DND-41 (cell line): ENCODE measurements around the gene OR5K1.

Source experiments
- ATAC-seq: fragments of 200-7000 bp; cut with Tn5 transposase; 3 replicates; pipeline ENCODE4 v1.9.1; 2021; ENCODE audit warnings: low read depth; ENCODE audit not compliant: insufficient read depth
- DNase-seq: peaks from one replicate; pipeline ENCODE4 v3.0.0-alpha.2; 2020
- H2AFZ ChIP-seq: 2 replicates; pipeline ENCODE4 v1.6.0; 2012; ENCODE audit warnings: low read depth, low read length
- H3K27ac ChIP-seq: 2 replicates; pipeline ENCODE4 v1.5.1; 2012; ENCODE audit warnings: low read length, inconsistent platforms
- H3K27me3 ChIP-seq: fragments of 200-600 bp; sonication (generic); 2 replicates; pipeline ENCODE4 v1.6.0; 2012; ENCODE audit warnings: low read length, mild to moderate bottlenecking, inconsistent platforms; ENCODE audit not compliant: insufficient read depth, poor library complexity
- H3K36me3 ChIP-seq: 2 replicates; pipeline ENCODE4 v1.5.1; 2012; ENCODE audit warnings: low read length, inconsistent platforms; ENCODE audit not compliant: insufficient read depth
- H3K4me1 ChIP-seq: 2 replicates; pipeline ENCODE4 v1.5.1; 2012; ENCODE audit warnings: mild to moderate bottlenecking, low read length; ENCODE audit not compliant: insufficient read depth
- H3K4me2 ChIP-seq: 2 replicates; pipeline ENCODE4 v1.6.0; 2012; ENCODE audit warnings: mild to moderate bottlenecking, moderate library complexity, low read length, inconsistent platforms; ENCODE audit not compliant: insufficient read depth
- H3K4me3 ChIP-seq, 2 experiments: fragments of 200-600 bp in 1 of 2; shearing (Covaris generic) in 1 of 2; 2 replicates each; pipeline ENCODE4 v1.5.1; 2012 to 2016; ENCODE audit warnings: inconsistent platforms in 2 of 2, low read length in 2 of 2, mild to moderate bottlenecking in 2 of 2, low read depth in 1 of 2, moderate library complexity in 1 of 2
- H3K79me2 ChIP-seq: 2 replicates; pipeline ENCODE4 v1.6.0; 2012; ENCODE audit warnings: low read length, inconsistent platforms; ENCODE audit not compliant: insufficient read depth
- H3K9ac ChIP-seq: 2 replicates; pipeline ENCODE4 v1.6.0; 2012; ENCODE audit warnings: low read depth, mild to moderate bottlenecking, inconsistent platforms, low read length, moderate library complexity
- H3K9me3 ChIP-seq: 2 replicates; pipeline ENCODE4 v1.5.1; 2012; ENCODE audit warnings: low read length, moderate library complexity, mild to moderate bottlenecking, inconsistent platforms; ENCODE audit not compliant: insufficient read depth, severe bottlenecking
- H4K20me1 ChIP-seq: 2 replicates; pipeline ENCODE4 v1.6.0; 2012; ENCODE audit warnings: low read length; ENCODE audit not compliant: insufficient read depth
- CTCF ChIP-seq: IDR thresholded peaks from 2 replicates; pipeline ENCODE4 v1.5.1; 2012; ENCODE audit warnings: borderline replicate concordance, low read length, moderate library complexity, mild to moderate bottlenecking; ENCODE audit not compliant: poor library complexity, severe bottlenecking; ENCODE audit errors: extremely low read depth
- EZH2 ChIP-seq: IDR thresholded peaks from 3 replicates; pipeline ENCODE4 v1.6.1; 2012; ENCODE audit warnings: borderline replicate concordance, low read depth, mild to moderate bottlenecking, moderate library complexity, low read length, inconsistent platforms; ENCODE audit not compliant: severe bottlenecking

The OR5K1 gene

GRCh38 chr3:98508582-98508981 is 45.6 kb downstream of the OR5K1 start:
- TF ChIP-seq CTCF (no peak), EZH2 (no peak)
- Histone ChIP-seq H3K4me2 (no peak overlapping the region), H3K79me2 (no peaks in the 10 kb centered on the region), H4K20me1 (no peaks in the 10 kb centered on the region), H3K9ac (no peak overlapping the region), H3K27me3 (no peaks in the 10 kb centered on the region), H3K36me3 (no peaks in the 10 kb centered on the region), H3K27ac (no peak overlapping the region), H2AFZ (no peak overlapping the region), H3K4me3 (no peak overlapping the region), H3K9me3 (no peaks in the 10 kb centered on the region), H3K4me1 (no peaks in the 10 kb centered on the region)
- no peak for DNase-seq
- ATAC-seq = no peak

DNA sequence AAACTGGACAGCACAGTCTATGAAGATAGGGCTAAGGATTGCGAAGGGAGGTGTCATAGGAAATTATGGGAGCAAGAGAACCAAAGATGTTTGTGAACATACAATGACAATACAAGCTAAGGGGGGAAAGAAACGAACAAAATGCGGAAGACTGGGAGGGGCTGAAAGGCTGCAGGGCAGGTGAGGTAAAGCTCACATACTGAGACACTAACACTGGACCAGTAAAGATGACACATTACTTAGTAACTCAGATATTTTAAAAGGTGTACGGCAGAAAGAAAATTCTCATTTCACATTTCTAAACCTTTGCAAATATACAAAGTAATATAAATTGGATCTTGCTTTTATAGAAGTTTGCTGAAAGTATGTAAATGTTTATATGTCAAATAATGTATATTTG is 49.6 kb downstream of the OR5K1 start:
- ATAC-seq = no peak
- no peak overlapping the region for H3K4me2 ChIP-seq

GRCh38 chr3:98513091-98513511 is 50.1 kb downstream of the OR5K1 start:
- no peak overlapping the region for H3K27ac ChIP-seq
- H3K36me3 ChIP-seq = peaks cover 27% of the 10 kb centered on the region
- H2AFZ ChIP-seq = no peak overlapping the region
- H3K9ac ChIP-seq = no peak overlapping the region
- H4K20me1 ChIP-seq = no peaks in the 10 kb centered on the region
- ATAC-seq = no peak
- H3K4me3 ChIP-seq = no peak overlapping the region
- TF ChIP-seq CTCF = no peak
- no peak for TF ChIP-seq EZH2
- no peaks in the 10 kb centered on the region for H3K9me3 ChIP-seq
- H3K79me2 ChIP-seq = no peaks in the 10 kb centered on the region
- no peak overlapping the region for H3K4me2 ChIP-seq
- H3K4me1 ChIP-seq = no peaks in the 10 kb centered on the region
- DNase-seq = no peak
- no peaks in the 10 kb centered on the region for H3K27me3 ChIP-seq

More for the DNA sequence above, 49.6 kb downstream of the OR5K1 start:
- DNase-seq = no peak
- Histone ChIP-seq H3K27me3 (no peaks in the 10 kb centered on the region), H2AFZ (no peak overlapping the region), H3K9me3 (no peaks in the 10 kb centered on the region), H3K36me3 (peaks cover 27% of the 10 kb centered on the region), H3K4me3 (no peak overlapping the region), H4K20me1 (no peaks in the 10 kb centered on the region), H3K9ac (no peak overlapping the region), H3K4me1 (no peaks in the 10 kb centered on the region), H3K79me2 (no peaks in the 10 kb centered on the region), H3K27ac (no peak overlapping the region)
- TF ChIP-seq EZH2 = no peak
- TF ChIP-seq CTCF = no peak

GRCh38 chr3:98513736-98514135 is 50.7 kb downstream of the OR5K1 start:
- Histone ChIP-seq H3K79me2 (peaks cover 3% of the 10 kb centered on the region; the same call in 1 of the 2 replicates), H4K20me1 (no peaks in the 10 kb centered on the region), H3K4me1 (no peaks in the 10 kb centered on the region), H3K4me2 (no peak overlapping the region), H3K9me3 (no peaks in the 10 kb centered on the region), H2AFZ (no peak overlapping the region), H3K4me3 (no peak overlapping the region), H3K36me3 (peaks cover 33% of the 10 kb centered on the region), H3K27ac (no peak overlapping the region), H3K9ac (no peak overlapping the region), H3K27me3 (no peaks in the 10 kb centered on the region)
- no peak for ATAC-seq
- no peak for DNase-seq
- TF ChIP-seq EZH2 = no peak
- no peak for TF ChIP-seq CTCF
